ENCODE measurements around the gene AHDC1. TPM values are rescaled to one million over a fixed set of nuclear protein-coding genes. Genes with fewer than 3 reads are reported as not detected.

The AHDC1 gene
- total and polyA plus RNA-seq, 9 of the 15 experiments (the other 6 are each of a cell fraction or from before 2014, with no cell fraction given), result 0.21 to 36.4 (median 4.7) TPM

DNA sequence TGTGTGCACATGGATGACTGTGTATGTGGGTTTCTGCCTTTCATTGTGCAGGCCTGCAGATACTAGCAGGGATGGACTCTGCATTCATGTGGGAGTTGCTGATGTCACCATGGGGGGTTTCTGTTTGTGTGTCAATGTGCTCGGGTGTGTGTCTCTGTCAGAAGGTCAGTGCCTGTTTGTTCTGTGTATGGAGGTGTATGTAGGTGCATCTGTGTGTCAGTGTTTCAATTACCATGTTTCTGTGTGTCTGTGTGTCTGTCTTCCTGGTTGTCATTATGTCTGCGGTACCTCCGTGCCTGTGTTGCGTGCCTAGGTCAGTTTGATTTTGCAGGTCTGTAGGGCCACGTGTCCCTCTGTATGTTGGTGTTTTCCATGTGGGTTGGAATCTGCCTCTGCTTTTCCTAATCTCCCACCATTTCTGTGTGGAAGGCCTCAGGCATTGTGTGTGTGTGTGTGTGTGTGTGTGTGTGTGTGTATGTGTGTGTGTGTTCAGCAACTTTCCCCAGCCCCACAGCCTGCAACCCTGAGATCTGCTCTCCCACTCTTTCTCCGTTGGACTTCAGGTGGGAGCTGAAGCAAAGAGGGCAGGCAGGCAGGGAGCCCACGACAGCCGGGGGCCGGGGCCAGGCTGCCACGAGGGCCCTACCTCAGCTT is 77.2 kb downstream of the AHDC1 start (continued):
- TF ChIP-seq, protein P1, sequence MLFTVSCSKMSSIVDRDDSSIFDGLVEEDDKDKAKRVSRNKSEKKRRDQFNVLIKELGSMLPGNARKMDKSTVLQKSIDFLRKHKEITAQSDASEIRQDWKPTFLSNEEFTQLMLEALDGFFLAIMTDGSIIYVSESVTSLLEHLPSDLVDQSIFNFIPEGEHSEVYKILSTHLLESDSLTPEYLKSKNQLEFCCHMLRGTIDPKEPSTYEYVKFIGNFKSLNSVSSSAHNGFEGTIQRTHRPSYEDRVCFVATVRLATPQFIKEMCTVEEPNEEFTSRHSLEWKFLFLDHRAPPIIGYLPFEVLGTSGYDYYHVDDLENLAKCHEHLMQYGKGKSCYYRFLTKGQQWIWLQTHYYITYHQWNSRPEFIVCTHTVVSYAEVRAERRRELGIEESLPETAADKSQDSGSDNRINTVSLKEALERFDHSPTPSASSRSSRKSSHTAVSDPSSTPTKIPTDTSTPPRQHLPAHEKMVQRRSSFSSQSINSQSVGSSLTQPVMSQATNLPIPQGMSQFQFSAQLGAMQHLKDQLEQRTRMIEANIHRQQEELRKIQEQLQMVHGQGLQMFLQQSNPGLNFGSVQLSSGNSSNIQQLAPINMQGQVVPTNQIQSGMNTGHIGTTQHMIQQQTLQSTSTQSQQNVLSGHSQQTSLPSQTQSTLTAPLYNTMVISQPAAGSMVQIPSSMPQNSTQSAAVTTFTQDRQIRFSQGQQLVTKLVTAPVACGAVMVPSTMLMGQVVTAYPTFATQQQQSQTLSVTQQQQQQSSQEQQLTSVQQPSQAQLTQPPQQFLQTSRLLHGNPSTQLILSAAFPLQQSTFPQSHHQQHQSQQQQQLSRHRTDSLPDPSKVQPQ (CRISPR knock-in tag; IDR thresholded peaks at IDR 0.05; ENCODE audit: borderline replicate concordance), result no peak
- TF ChIP-seq ZNF431 (CRISPR knock-in tag; IDR thresholded peaks at IDR 0.05) (no peak), ETV6 (IDR thresholded peaks at IDR 0.05; ENCODE audit: borderline replicate concordance in 1 of 2, low read depth in 2 of 2, low read length in 1 of 2) (no peak), ETV6 (CRISPR knock-in tag; IDR thresholded peaks at IDR 0.05; ENCODE audit: borderline replicate concordance) (no peak), PHTF2 (CRISPR knock-in tag; IDR thresholded peaks at IDR 0.05) (no peak), RAD21 (CRISPR knock-in tag; conservative IDR thresholded peaks at IDR 0.05 in 1 of 2, IDR thresholded peaks at IDR 0.05 in 1 of 2) (peak in 1 of 2 experiments; percentile 7; a peak in 1 of 4 replicates), SRSF3 (IDR thresholded peaks at IDR 0.05; ENCODE audit: insufficient read depth, low read length) (no peak), HDAC3 (IDR thresholded peaks at IDR 0.05; ENCODE audit: borderline replicate concordance, partially characterized antibody) (peak; percentile 7), CBFB (CRISPR knock-in tag; IDR thresholded peaks at IDR 0.05) (peak; percentile 86; the same call in 1 of the 2 replicates), PHB (CRISPR knock-in tag; IDR thresholded peaks at IDR 0.05) (no peak), TBL1XR1 (IDR thresholded peaks at IDR 0.05; ENCODE audit: low read length in 2 of 2) (no peak)
- TF ChIP-seq, protein P2, sequence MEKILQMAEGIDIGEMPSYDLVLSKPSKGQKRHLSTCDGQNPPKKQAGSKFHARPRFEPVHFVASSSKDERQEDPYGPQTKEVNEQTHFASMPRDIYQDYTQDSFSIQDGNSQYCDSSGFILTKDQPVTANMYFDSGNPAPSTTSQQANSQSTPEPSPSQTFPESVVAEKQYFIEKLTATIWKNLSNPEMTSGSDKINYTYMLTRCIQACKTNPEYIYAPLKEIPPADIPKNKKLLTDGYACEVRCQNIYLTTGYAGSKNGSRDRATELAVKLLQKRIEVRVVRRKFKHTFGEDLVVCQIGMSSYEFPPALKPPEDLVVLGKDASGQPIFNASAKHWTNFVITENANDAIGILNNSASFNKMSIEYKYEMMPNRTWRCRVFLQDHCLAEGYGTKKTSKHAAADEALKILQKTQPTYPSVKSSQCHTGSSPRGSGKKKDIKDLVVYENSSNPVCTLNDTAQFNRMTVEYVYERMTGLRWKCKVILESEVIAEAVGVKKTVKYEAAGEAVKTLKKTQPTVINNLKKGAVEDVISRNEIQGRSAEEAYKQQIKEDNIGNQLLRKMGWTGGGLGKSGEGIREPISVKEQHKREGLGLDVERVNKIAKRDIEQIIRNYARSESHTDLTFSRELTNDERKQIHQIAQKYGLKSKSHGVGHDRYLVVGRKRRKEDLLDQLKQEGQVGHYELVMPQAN (IDR thresholded peaks at IDR 0.05; ENCODE audit: borderline replicate concordance), result peak; percentile 98
- TF ChIP-seq, protein P3, sequence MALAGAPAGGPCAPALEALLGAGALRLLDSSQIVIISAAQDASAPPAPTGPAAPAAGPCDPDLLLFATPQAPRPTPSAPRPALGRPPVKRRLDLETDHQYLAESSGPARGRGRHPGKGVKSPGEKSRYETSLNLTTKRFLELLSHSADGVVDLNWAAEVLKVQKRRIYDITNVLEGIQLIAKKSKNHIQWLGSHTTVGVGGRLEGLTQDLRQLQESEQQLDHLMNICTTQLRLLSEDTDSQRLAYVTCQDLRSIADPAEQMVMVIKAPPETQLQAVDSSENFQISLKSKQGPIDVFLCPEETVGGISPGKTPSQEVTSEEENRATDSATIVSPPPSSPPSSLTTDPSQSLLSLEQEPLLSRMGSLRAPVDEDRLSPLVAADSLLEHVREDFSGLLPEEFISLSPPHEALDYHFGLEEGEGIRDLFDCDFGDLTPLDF (CRISPR knock-in tag; IDR thresholded peaks at IDR 0.05), result 0 out of 2 replicates have a peak, but pooled peaks have one; percentile 43
- TF ChIP-seq, protein P4, sequence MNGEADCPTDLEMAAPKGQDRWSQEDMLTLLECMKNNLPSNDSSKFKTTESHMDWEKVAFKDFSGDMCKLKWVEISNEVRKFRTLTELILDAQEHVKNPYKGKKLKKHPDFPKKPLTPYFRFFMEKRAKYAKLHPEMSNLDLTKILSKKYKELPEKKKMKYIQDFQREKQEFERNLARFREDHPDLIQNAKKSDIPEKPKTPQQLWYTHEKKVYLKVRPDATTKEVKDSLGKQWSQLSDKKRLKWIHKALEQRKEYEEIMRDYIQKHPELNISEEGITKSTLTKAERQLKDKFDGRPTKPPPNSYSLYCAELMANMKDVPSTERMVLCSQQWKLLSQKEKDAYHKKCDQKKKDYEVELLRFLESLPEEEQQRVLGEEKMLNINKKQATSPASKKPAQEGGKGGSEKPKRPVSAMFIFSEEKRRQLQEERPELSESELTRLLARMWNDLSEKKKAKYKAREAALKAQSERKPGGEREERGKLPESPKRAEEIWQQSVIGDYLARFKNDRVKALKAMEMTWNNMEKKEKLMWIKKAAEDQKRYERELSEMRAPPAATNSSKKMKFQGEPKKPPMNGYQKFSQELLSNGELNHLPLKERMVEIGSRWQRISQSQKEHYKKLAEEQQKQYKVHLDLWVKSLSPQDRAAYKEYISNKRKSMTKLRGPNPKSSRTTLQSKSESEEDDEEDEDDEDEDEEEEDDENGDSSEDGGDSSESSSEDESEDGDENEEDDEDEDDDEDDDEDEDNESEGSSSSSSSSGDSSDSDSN (IDR thresholded peaks at IDR 0.05; ENCODE audit: borderline replicate concordance in 1 of 2, low read depth in 2 of 2, low read length in 2 of 2), result 0 out of 4 replicates have a peak, but pooled peaks of 1 of the 2 experiments have one; percentile 21
- TF ChIP-seq, protein P5, sequence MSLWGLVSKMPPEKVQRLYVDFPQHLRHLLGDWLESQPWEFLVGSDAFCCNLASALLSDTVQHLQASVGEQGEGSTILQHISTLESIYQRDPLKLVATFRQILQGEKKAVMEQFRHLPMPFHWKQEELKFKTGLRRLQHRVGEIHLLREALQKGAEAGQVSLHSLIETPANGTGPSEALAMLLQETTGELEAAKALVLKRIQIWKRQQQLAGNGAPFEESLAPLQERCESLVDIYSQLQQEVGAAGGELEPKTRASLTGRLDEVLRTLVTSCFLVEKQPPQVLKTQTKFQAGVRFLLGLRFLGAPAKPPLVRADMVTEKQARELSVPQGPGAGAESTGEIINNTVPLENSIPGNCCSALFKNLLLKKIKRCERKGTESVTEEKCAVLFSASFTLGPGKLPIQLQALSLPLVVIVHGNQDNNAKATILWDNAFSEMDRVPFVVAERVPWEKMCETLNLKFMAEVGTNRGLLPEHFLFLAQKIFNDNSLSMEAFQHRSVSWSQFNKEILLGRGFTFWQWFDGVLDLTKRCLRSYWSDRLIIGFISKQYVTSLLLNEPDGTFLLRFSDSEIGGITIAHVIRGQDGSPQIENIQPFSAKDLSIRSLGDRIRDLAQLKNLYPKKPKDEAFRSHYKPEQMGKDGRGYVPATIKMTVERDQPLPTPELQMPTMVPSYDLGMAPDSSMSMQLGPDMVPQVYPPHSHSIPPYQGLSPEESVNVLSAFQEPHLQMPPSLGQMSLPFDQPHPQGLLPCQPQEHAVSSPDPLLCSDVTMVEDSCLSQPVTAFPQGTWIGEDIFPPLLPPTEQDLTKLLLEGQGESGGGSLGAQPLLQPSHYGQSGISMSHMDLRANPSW (CRISPR knock-in tag; IDR thresholded peaks at IDR 0.05), result no peak

All from K562 (cell line).